ENCODE data around the gene KLHL18. TPM values are rescaled to one million over a fixed set of nuclear protein-coding genes. Genes with fewer than 3 reads are reported as not detected.

Gene KLHL18
- total RNA-seq, 1 donor from 2014 or later = 13.7 TPM

- no peak for TF ChIP-seq CTCF (conservative IDR thresholded peaks at IDR 0.05; ENCODE audit: low read depth, low read length)
- DNase-seq (ENCODE audit: low read depth) = no peak
- H3K4me3 ChIP-seq (ENCODE audit: low read depth, low read length) = no peak overlapping the region
Observed at GRCh38 chr3:47343471-47343971, 60.8 kb downstream of the KLHL18 start.

GRCh38 chr3:47344971-47345370 is 62.2 kb downstream of the KLHL18 start:
- H3K4me3 ChIP-seq (ENCODE audit: low read depth, low read length) = no peak overlapping the region
- DNase-seq (ENCODE audit: low read depth) = no peak
- no peak for TF ChIP-seq CTCF (conservative IDR thresholded peaks at IDR 0.05; ENCODE audit: low read depth, low read length)

- TF ChIP-seq CTCF (conservative IDR thresholded peaks at IDR 0.05; ENCODE audit: low read depth, low read length) = no peak
- DNase-seq (ENCODE audit: low read depth) = no peak
Observed at GRCh38 chr3:47347217-47347801, 64.6 kb downstream of the KLHL18 start.

GRCh38 chr3:47348411-47349154 is 65.8 kb downstream of the KLHL18 start:
- no peak for TF ChIP-seq CTCF (conservative IDR thresholded peaks at IDR 0.05; ENCODE audit: low read depth, low read length)
- no peak for DNase-seq (ENCODE audit: low read depth)

More at GRCh38 chr3:47347217-47347801, 64.6 kb downstream of the KLHL18 start:
- H3K4me3 ChIP-seq (ENCODE audit: low read depth, low read length) = no peak overlapping the region

GRCh38 chr3:47355010-47355409 is 72.3 kb downstream of the KLHL18 start:
- no peak overlapping the region for H3K4me3 ChIP-seq (ENCODE audit: low read depth, low read length)
- DNase-seq (ENCODE audit: low read depth) = no peak
- no peak for TF ChIP-seq CTCF (conservative IDR thresholded peaks at IDR 0.05; ENCODE audit: low read depth, low read length)

More at GRCh38 chr3:47348411-47349154, 65.8 kb downstream of the KLHL18 start:
- no peak overlapping the region for H3K4me3 ChIP-seq (ENCODE audit: low read depth, low read length)

- no peak for DNase-seq (ENCODE audit: low read depth)
- H3K4me3 ChIP-seq (ENCODE audit: low read depth, low read length) = no peak overlapping the region
- TF ChIP-seq CTCF (conservative IDR thresholded peaks at IDR 0.05; ENCODE audit: low read depth, low read length) = no peak
Observed at GRCh38 chr3:47356201-47356600, 73.5 kb downstream of the KLHL18 start.
